ENCODE measurements around the gene PDE4D. TPM values are rescaled to one million over a fixed set of nuclear protein-coding genes. Genes with fewer than 3 reads are reported as not detected.

PDE4D gene
- total and polyA plus RNA-seq, 10 of the 15 experiments (the other 5 are each of a cell fraction or from before 2014, with no cell fraction given): 0.87 to 4.1 (median 2.2) TPM

DNA sequence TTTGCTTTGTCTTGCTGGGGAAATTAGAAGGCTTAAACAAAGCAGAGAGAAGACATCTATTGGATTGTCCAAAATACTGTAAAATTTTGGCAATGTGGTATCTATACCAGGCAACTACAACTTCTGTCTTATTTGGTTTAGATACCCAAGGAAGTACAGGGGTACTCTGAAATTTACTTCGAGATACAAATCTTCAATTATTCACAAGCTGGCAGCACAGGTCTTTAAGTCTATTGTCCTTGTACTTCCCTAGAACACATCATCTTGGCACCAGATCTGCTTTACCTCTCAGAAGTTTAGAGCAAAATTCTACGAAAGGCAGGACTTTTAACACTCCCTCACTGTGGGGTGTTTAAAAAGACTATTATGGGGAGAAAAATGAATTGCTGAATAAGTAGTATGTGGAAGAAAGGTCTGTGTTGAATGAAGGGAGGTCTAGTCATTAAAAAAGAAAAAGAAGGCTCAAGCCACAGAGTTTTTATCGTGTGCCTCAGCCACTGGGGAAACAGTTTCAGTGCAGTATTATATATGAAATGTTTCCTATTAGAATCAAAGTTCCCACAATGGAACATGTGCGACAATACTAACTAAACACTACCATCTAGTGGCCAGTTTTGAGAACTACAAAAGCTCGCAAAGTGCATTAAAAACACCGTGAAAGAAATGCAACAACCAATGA is 93.7 kb downstream of the PDE4D start:
- in situ Hi-C loops (cut with MboI): loop anchor here (5.0 to 10.0 kb wide), 2 partner anchors 413 to 615 kb away; no protein-coding TSS in a partner anchor
- Histone ChIP-seq H4K20me1 (ENCODE audit: control insufficient read depth, insufficient read depth) (no peaks in the 10 kb centered on the region), H3K36me3 (ENCODE audit: control insufficient read depth in 2 of 2, insufficient read depth in 2 of 2, low read length in 1 of 2) (no peaks in the 10 kb centered on the region), H3K4me1 (ENCODE audit: control insufficient read depth, insufficient read depth, low read length) (peaks cover 11% of the 10 kb centered on the region; the same call in 1 of the 2 replicates), H3K4me2 (ENCODE audit: control insufficient read depth, insufficient read depth) (peak overlapping the region; percentile 40; the same call in 1 of the 2 replicates), H3K9ac (ENCODE audit: control insufficient read depth, insufficient read depth, low read length) (no peak overlapping the region), H3K79me2 (ENCODE audit: control insufficient read depth, insufficient read depth, low read length) (no peaks in the 10 kb centered on the region), H3K27ac (ENCODE audit: control insufficient read depth, insufficient read depth) (no peak overlapping the region), H3K9me3 (replicated peaks; ENCODE audit: control insufficient read depth, insufficient read depth, low read length) (no peaks in the 10 kb centered on the region), H3K27me3 (replicated peaks in 1 of 2; ENCODE audit: control insufficient read depth in 2 of 2, insufficient read depth in 2 of 2, low read length in 1 of 2) (no peaks in the 10 kb centered on the region), H2AFZ (ENCODE audit: control insufficient read depth, low read depth, low read length) (no peak overlapping the region), H3K4me3 (no peak overlapping the region; the same call in 1 of the 2 replicates)
- ChIA-PET RAD21 (ENCODE audit: unreplicated experiment) (interaction anchor here (0.6 to 2.4 kb wide), 9 partner anchors 9 to 611 kb away, joined by 3 to 18 read pairs (median 4); no protein-coding TSS in a partner anchor), POLR2A (no interaction called here), SMC1A (ENCODE audit: uncharacterized antibody, unreplicated experiment) (interaction anchor here (0.6 to 2.1 kb wide), 16 partner anchors 8 to 1145 kb away, joined by 3 to 18 read pairs (median 4); partner anchors contain the start of gene ERCC8), CTCF (interaction anchor here (0.7 to 4.6 kb wide), 27 partner anchors 10 to 908 kb away, joined by 3 to 39 read pairs (median 4); no protein-coding TSS in a partner anchor)
- TF ChIP-seq, protein P1, sequence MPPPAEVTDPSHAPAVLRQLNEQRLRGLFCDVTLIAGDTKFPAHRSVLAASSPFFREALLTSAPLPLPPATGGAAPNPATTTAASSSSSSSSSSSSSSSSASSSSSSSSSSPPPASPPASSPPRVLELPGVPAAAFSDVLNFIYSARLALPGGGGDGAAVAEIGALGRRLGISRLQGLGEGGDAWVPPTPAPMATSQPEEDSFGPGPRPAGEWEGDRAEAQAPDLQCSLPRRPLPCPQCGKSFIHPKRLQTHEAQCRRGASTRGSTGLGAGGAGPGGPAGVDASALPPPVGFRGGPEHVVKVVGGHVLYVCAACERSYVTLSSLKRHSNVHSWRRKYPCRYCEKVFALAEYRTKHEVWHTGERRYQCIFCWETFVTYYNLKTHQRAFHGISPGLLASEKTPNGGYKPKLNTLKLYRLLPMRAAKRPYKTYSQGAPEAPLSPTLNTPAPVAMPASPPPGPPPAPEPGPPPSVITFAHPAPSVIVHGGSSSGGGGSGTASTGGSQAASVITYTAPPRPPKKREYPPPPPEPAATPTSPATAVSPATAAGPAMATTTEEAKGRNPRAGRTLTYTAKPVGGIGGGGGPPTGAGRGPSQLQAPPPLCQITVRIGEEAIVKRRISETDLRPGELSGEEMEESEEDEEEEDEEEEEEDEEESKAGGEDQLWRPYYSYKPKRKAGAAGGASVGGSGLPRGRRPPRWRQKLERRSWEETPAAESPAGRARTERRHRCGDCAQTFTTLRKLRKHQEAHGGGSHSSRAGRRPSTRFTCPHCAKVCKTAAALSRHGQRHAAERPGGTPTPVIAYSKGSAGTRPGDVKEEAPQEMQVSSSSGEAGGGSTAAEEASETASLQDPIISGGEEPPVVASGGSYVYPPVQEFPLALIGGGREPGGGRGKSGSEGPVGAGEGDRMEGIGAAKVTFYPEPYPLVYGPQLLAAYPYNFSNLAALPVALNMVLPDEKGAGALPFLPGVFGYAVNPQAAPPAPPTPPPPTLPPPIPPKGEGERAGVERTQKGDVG (CRISPR knock-in tag; IDR thresholded peaks at IDR 0.05): no peak
- TF ChIP-seq ZNF207 (IDR thresholded peaks at IDR 0.05; ENCODE audit: borderline replicate concordance) (no peak), TAF1 (IDR thresholded peaks at IDR 0.05; ENCODE audit: borderline replicate concordance, low read depth, low read length) (no peak), SUZ12 (IDR thresholded peaks at IDR 0.05; ENCODE audit: unreplicated experiment) (no peak), SMC3 (IDR thresholded peaks at IDR 0.05; ENCODE audit: borderline replicate concordance, low read length) (peak; percentile 65), RELA (IDR thresholded peaks at IDR 0.05; ENCODE audit: borderline replicate concordance, partially characterized antibody) (peak; percentile 25), RAD21 (IDR thresholded peaks at IDR 0.05; ENCODE audit: insufficient read depth, low read depth, low read length) (peak; percentile 82)
- TF ChIP-seq, protein P2, sequence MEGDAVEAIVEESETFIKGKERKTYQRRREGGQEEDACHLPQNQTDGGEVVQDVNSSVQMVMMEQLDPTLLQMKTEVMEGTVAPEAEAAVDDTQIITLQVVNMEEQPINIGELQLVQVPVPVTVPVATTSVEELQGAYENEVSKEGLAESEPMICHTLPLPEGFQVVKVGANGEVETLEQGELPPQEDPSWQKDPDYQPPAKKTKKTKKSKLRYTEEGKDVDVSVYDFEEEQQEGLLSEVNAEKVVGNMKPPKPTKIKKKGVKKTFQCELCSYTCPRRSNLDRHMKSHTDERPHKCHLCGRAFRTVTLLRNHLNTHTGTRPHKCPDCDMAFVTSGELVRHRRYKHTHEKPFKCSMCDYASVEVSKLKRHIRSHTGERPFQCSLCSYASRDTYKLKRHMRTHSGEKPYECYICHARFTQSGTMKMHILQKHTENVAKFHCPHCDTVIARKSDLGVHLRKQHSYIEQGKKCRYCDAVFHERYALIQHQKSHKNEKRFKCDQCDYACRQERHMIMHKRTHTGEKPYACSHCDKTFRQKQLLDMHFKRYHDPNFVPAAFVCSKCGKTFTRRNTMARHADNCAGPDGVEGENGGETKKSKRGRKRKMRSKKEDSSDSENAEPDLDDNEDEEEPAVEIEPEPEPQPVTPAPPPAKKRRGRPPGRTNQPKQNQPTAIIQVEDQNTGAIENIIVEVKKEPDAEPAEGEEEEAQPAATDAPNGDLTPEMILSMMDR (IDR thresholded peaks at IDR 0.05 in 2 of 3, conservative IDR thresholded peaks at IDR 0.05 in 1 of 3; ENCODE audit: control insufficient read depth in 2 of 3, extremely low read depth in 1 of 3, insufficient read depth in 1 of 3, low read depth in 3 of 3, low read length in 3 of 3): peak; percentile 41 to 71 (median 58); a peak in 5 of 6 replicates
- TF ChIP-seq, protein P3, sequence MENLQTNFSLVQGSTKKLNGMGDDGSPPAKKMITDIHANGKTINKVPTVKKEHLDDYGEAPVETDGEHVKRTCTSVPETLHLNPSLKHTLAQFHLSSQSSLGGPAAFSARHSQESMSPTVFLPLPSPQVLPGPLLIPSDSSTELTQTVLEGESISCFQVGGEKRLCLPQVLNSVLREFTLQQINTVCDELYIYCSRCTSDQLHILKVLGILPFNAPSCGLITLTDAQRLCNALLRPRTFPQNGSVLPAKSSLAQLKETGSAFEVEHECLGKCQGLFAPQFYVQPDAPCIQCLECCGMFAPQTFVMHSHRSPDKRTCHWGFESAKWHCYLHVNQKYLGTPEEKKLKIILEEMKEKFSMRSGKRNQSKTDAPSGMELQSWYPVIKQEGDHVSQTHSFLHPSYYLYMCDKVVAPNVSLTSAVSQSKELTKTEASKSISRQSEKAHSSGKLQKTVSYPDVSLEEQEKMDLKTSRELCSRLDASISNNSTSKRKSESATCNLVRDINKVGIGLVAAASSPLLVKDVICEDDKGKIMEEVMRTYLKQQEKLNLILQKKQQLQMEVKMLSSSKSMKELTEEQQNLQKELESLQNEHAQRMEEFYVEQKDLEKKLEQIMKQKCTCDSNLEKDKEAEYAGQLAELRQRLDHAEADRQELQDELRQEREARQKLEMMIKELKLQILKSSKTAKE (IDR thresholded peaks at IDR 0.05; ENCODE audit: low read depth, poor library complexity, severe bottlenecking): peak; percentile 4
- TF ChIP-seq, protein P4, sequence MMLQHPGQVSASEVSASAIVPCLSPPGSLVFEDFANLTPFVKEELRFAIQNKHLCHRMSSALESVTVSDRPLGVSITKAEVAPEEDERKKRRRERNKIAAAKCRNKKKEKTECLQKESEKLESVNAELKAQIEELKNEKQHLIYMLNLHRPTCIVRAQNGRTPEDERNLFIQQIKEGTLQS (IDR thresholded peaks at IDR 0.05; ENCODE audit: borderline replicate concordance, extremely low read depth, low read depth, low read length): no peak
- TF ChIP-seq, protein P5, sequence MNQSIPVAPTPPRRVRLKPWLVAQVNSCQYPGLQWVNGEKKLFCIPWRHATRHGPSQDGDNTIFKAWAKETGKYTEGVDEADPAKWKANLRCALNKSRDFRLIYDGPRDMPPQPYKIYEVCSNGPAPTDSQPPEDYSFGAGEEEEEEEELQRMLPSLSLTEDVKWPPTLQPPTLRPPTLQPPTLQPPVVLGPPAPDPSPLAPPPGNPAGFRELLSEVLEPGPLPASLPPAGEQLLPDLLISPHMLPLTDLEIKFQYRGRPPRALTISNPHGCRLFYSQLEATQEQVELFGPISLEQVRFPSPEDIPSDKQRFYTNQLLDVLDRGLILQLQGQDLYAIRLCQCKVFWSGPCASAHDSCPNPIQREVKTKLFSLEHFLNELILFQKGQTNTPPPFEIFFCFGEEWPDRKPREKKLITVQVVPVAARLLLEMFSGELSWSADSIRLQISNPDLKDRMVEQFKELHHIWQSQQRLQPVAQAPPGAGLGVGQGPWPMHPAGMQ (IDR thresholded peaks at IDR 0.05; ENCODE audit: borderline replicate concordance): no peak
- ATAC-seq: peak; percentile 79
- WGBS (ENCODE audit: insufficient coverage, insufficient replicate concordance, low lambda C conversion rate, missing lambda C conversion rate): 2% methylated on average over 6 of the region's 6 CpGs
- FAIRE-seq: peak; percentile 87
- DNase-seq (ENCODE audit: low read depth, low spot score): peak; percentile 24
- intact Hi-C loops (cut with micrococcal nuclease; ENCODE audit: unreplicated experiment): loop anchor here (1.0 to 10.0 kb wide), 6 partner anchors 76 to 905 kb away; no protein-coding TSS in a partner anchor
- BruUV-seq (replicated peaks): no TSS peak

All from GM12878 (cell line).